Fibroblast of villous mesenchyme (primary cell): Measurements from ENCODE around the gene KRTAP5-7. TPM values are rescaled to one million over a fixed set of nuclear protein-coding genes. Genes with fewer than 3 reads are reported as not detected.

Source experiments
- DNase-seq: peaks from one replicate; pipeline ENCODE4 v3.0.0-alpha.2; 2010; ENCODE audit warnings: low read depth
- H3K4me3 ChIP-seq: 2 replicates; pipeline ENCODE4 v1.5.1; 2011; ENCODE audit warnings: low read depth, mild to moderate bottlenecking, low read length
- total RNA-seq: library from RNA; depleted of rRNA; stranded (reverse); fragments of >200 nt; gene quantifications from 2 replicates; pipeline ENCODE4 v1.2.3, GENCODE V29; 2012
- TF ChIP-seq, protein P1 (sequence below): IDR thresholded peaks from 2 replicates; pipeline ENCODE4 v1.5.1; 2012; ENCODE audit warnings: low read depth, mild to moderate bottlenecking, low read length; ENCODE audit not compliant: insufficient read depth

The KRTAP5-7 gene
- total RNA-seq, 1 donor = not detected

DNA sequence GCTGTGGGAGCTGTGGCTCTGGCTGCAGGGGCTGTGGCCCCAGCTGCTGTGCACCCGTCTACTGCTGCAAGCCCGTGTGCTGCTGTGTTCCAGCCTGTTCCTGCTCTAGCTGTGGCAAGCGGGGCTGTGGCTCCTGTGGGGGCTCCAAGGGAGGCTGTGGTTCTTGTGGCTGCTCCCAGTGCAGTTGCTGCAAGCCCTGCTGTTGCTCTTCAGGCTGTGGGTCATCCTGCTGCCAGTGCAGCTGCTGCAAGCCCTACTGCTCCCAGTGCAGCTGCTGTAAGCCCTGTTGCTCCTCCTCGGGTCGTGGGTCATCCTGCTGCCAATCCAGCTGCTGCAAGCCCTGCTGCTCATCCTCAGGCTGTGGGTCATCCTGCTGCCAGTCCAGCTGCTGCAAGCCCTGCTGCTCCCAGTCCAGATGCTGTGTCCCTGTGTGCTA is 21.7 kb downstream of the KRTAP5-7 start:
- TF ChIP-seq, protein P1, sequence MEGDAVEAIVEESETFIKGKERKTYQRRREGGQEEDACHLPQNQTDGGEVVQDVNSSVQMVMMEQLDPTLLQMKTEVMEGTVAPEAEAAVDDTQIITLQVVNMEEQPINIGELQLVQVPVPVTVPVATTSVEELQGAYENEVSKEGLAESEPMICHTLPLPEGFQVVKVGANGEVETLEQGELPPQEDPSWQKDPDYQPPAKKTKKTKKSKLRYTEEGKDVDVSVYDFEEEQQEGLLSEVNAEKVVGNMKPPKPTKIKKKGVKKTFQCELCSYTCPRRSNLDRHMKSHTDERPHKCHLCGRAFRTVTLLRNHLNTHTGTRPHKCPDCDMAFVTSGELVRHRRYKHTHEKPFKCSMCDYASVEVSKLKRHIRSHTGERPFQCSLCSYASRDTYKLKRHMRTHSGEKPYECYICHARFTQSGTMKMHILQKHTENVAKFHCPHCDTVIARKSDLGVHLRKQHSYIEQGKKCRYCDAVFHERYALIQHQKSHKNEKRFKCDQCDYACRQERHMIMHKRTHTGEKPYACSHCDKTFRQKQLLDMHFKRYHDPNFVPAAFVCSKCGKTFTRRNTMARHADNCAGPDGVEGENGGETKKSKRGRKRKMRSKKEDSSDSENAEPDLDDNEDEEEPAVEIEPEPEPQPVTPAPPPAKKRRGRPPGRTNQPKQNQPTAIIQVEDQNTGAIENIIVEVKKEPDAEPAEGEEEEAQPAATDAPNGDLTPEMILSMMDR = no peak
- no peak overlapping the region for H3K4me3 ChIP-seq
- DNase-seq = no peak

DNA sequence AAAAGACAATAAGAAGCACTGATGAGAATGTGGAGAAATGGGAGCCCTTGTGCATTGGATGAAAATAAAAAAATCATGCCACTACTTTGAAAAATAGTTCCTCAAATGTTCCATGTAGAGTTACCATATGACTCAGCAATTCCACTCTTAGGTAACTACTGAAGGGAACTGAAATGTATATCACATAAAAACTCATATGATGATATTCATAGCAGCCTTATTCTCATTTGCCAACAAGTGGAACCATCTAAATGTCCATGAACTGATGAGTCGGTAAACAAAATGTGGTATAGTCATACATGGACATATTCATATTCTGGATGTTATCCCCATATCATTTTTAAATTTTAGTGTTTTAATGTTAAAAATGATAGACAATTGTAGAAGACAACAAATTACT is 24.6 kb downstream of the KRTAP5-7 start:
- no peak for DNase-seq
- no peak overlapping the region for H3K4me3 ChIP-seq
- TF ChIP-seq, protein P1 = no peak

DNA sequence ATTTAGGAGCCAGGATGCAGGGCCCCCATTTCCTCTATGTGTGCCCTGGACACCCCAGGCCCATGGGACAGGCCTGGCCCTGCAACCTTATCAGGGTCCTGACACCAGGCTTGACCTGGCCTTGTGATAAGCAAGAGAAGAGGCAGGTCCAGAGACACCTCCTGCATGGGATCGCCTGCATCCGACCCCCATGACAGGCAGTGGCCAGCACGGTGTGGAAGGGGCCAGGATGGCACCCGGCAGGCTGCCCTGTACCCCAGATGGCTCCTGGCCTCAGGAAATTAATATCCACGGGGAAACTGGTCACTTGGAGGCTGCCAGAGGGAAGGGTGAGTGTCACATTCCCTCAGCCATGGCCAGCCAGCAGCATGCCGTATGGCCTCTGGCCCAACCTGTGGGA is 27.9 kb downstream of the KRTAP5-7 start:
- TF ChIP-seq, protein P1 = no peak
- no peak overlapping the region for H3K4me3 ChIP-seq
- no peak for DNase-seq

GRCh38 chr11:71555508-71555907 is 28.4 kb downstream of the KRTAP5-7 start:
- TF ChIP-seq, protein P1 = no peak
- DNase-seq = no peak
- H3K4me3 ChIP-seq = no peak overlapping the region

- TF ChIP-seq, protein P1 = no peak
- no peak overlapping the region for H3K4me3 ChIP-seq
- DNase-seq = no peak
These were observed 29.0 kb downstream of the KRTAP5-7 start for GRCh38 chr11:71556018-71556417.

DNA sequence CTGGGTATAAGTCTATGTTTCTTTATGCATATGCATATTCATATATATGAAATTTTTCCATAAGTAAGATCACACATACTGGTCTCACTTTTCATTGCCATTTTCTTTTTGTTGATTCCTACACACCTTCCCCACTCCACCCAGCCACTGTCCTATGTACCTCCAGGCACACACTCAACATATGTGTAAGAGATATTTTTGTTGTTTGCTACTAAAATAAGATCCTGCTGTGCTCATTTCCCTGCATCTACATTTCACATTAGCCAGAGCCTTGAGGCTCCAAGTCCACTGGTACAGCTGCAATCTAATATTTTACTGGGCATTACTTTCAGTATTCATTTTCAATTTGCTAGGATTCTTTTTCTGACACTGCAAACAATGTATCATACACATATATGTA is 30.2 kb downstream of the KRTAP5-7 start:
- TF ChIP-seq, protein P1 = no peak
- DNase-seq = no peak

GRCh38 chr11:71558996-71559395 is 31.9 kb downstream of the KRTAP5-7 start:
- TF ChIP-seq, protein P1 = no peak
- H3K4me3 ChIP-seq = no peak overlapping the region
- DNase-seq = no peak

More for the DNA sequence above, 30.2 kb downstream of the KRTAP5-7 start:
- no peak overlapping the region for H3K4me3 ChIP-seq
